Keratinocyte (primary cell): ENCODE measurements around the gene ALX4. TPM values are rescaled to one million over a fixed set of nuclear protein-coding genes. Genes with fewer than 3 reads are reported as not detected.

Experiments used
- DNase-seq: peaks from one replicate; pipeline ENCODE4 v3.0.0-alpha.2; 2011; ENCODE audit warnings: low read depth, missing footprints, low spot score
- FAIRE-seq: peaks from 2 replicates; lab custom pipeline; 2011; peaks lifted over from hg19 to GRCh38; lab: Jason Lieb, UNC
- H2AFZ ChIP-seq: 2 replicates; pipeline ENCODE4 v1.6.0; 2012; ENCODE audit warnings: low read length, control low read depth, inconsistent platforms; ENCODE audit not compliant: control insufficient read depth
- H3K27ac ChIP-seq: 2 replicates; pipeline ENCODE4 v1.5.1; 2011; ENCODE audit warnings: low read length; ENCODE audit not compliant: control insufficient read depth, insufficient read depth
- H3K27me3 ChIP-seq: 3 replicates; pipeline ENCODE4 v1.6.0; 2011; ENCODE audit warnings: low read length; ENCODE audit not compliant: control insufficient read depth, insufficient read depth; ENCODE audit errors: extremely low read depth
- H3K36me3 ChIP-seq, 2 experiments: 2 replicates in 1 of 2; 3 replicates in 1 of 2; pipeline ENCODE4 v1.5.1; 2011; ENCODE audit warnings: low read length in 2 of 2, mild to moderate bottlenecking in 1 of 2; ENCODE audit not compliant: control insufficient read depth in 2 of 2, insufficient read depth in 2 of 2; ENCODE audit errors: extremely low read depth in 1 of 2
- H3K4me1 ChIP-seq: 3 replicates; pipeline ENCODE4 v1.5.1; 2011; ENCODE audit warnings: low read length; ENCODE audit not compliant: control insufficient read depth, insufficient read depth; ENCODE audit errors: extremely low read depth
- H3K4me2 ChIP-seq: 3 replicates; pipeline ENCODE4 v1.6.0; 2011; ENCODE audit warnings: low read depth, low read length; ENCODE audit not compliant: control insufficient read depth, insufficient read depth; ENCODE audit errors: extremely low read depth
- H3K4me3 ChIP-seq, 3 experiments: fragments of 200-600 bp in 1 of 3; sonication (generic) in 1 of 3; 2 replicates in 2 of 3; 3 replicates in 1 of 3; pipeline ENCODE4 v1.5.1; 2011 to 2016; ENCODE audit warnings: low read length in 3 of 3, mild to moderate bottlenecking in 3 of 3, control low read depth in 2 of 3, inconsistent platforms in 1 of 3, low read depth in 1 of 3, mixed read lengths in 1 of 3, mixed run types in 1 of 3, moderate library complexity in 1 of 3; ENCODE audit not compliant: control insufficient read depth in 2 of 3, insufficient read depth in 2 of 3; ENCODE audit errors: extremely low read depth in 1 of 3
- H3K79me2 ChIP-seq: 2 replicates; pipeline ENCODE4 v1.6.0; 2012; ENCODE audit warnings: low read length; ENCODE audit not compliant: control insufficient read depth, insufficient read depth
- H3K9ac ChIP-seq: 3 replicates; pipeline ENCODE4 v1.6.0; 2011; ENCODE audit warnings: low read length; ENCODE audit not compliant: control insufficient read depth, insufficient read depth; ENCODE audit errors: extremely low read depth
- H3K9me1 ChIP-seq: 3 replicates; pipeline ENCODE4 v1.6.0; 2011; ENCODE audit warnings: low read length; ENCODE audit not compliant: control insufficient read depth, insufficient read depth; ENCODE audit errors: extremely low read depth
- H3K9me3 ChIP-seq: 2 replicates; pipeline ENCODE4 v1.5.1; 2012; ENCODE audit warnings: low read depth, low read length; ENCODE audit not compliant: control insufficient read depth
- H4K20me1 ChIP-seq: 3 replicates; pipeline ENCODE4 v1.6.0; 2011; ENCODE audit warnings: low read length; ENCODE audit not compliant: control insufficient read depth, insufficient read depth; ENCODE audit errors: extremely low read depth
- EZH2 ChIP-seq: IDR thresholded peaks from one replicate; pipeline ENCODE4 v1.6.1; 2012; ENCODE audit warnings: inconsistent platforms, mild to moderate bottlenecking, low read length, moderate library complexity
- dilution Hi-C: fragments of 300-500 bp; cut with MboI; formaldehyde crosslinking; loops from one replicate; pipeline ENCODE4 v1.7.0; 2020; ENCODE audit warnings: low sequenced_read_pairs; ENCODE audit not compliant: extremely low pct_ligation_motif_present
- polyA plus RNA-seq, 5 experiments: library from polyadenylated mRNA; depleted of rRNA in 3 of 5; stranded (reverse) in 3 of 5; stranded (forward) in 1 of 5; unstranded in 1 of 5; fragments of >200 nt; gene quantifications; 1 replicate in 1 of 5; 2 replicates in 3 of 5; 3 replicates in 1 of 5; pipeline versions ENCODE4 v1.2.1 to v1.2.3, GENCODE V29; 2011 to 2012; ENCODE audit warnings: missing spikeins in 2 of 5, low read depth in 1 of 5, low replicate concordance in 1 of 5
- TF ChIP-seq, protein P1 (sequence below), 3 experiments: IDR thresholded peaks in 1 of 3; conservative IDR thresholded peaks in 1 of 3; optimal IDR thresholded peaks in 1 of 3; 2 replicates in 2 of 3; 3 replicates in 1 of 3; pipeline versions ENCODE3 to v1.5.1; 2011; ENCODE audit warnings: low read length in 3 of 3, mild to moderate bottlenecking in 3 of 3, moderate library complexity in 2 of 3, control low read depth in 1 of 3, inconsistent platforms in 1 of 3; ENCODE audit not compliant: insufficient read depth in 2 of 3; ENCODE audit errors: extremely low read depth in 1 of 3

Gene ALX4
- polyA plus RNA-seq, 1 donor (not counting 4 experiments of a cell fraction or from before 2014, with no cell fraction given) = not detected

DNA sequence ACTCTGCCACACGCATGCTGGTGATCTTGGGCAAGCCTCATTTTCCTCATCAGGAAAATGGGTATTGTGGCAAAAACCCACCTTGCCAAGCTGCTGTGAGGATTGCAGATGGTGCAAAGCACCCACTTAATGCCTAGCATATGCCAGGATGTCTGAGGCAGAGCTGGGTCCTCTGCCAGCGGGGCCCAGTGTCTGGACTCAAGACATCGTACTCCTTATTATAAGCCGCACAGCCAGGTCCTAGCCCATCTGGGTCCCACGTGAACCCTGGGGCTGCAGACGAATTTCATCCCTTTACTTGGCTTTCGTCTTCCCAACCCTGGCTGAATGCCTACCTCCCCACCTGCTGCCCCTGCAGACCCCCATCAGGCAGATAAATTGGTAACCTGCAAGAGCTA is 34.5 kb upstream of the ALX4 start:
- TF ChIP-seq, protein P1, sequence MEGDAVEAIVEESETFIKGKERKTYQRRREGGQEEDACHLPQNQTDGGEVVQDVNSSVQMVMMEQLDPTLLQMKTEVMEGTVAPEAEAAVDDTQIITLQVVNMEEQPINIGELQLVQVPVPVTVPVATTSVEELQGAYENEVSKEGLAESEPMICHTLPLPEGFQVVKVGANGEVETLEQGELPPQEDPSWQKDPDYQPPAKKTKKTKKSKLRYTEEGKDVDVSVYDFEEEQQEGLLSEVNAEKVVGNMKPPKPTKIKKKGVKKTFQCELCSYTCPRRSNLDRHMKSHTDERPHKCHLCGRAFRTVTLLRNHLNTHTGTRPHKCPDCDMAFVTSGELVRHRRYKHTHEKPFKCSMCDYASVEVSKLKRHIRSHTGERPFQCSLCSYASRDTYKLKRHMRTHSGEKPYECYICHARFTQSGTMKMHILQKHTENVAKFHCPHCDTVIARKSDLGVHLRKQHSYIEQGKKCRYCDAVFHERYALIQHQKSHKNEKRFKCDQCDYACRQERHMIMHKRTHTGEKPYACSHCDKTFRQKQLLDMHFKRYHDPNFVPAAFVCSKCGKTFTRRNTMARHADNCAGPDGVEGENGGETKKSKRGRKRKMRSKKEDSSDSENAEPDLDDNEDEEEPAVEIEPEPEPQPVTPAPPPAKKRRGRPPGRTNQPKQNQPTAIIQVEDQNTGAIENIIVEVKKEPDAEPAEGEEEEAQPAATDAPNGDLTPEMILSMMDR (optimal IDR thresholded peaks at IDR 0.05 in 1 of 3, IDR thresholded peaks at IDR 0.05 in 1 of 3, conservative IDR thresholded peaks at IDR 0.05 in 1 of 3; ENCODE audit: extremely low read depth in 1 of 3, insufficient read depth in 2 of 3, low read length in 3 of 3) = no peak
- no peak for TF ChIP-seq EZH2
- peaks cover 25% of the 10 kb centered on the region for H3K27me3 ChIP-seq
- no peaks in the 10 kb centered on the region for H3K79me2 ChIP-seq
- no peaks in the 10 kb centered on the region for H3K36me3 ChIP-seq
- H3K4me1 ChIP-seq = no peaks in the 10 kb centered on the region
- H4K20me1 ChIP-seq = no peaks in the 10 kb centered on the region
- DNase-seq (no peak), FAIRE-seq (no peak)
- H3K9ac ChIP-seq = no peak overlapping the region
- H3K4me2 ChIP-seq = no peak overlapping the region
- H3K9me3 ChIP-seq = no peaks in the 10 kb centered on the region
- H3K4me3 ChIP-seq = no peak overlapping the region
- no peak overlapping the region for H2AFZ ChIP-seq
- no peaks in the 10 kb centered on the region for H3K9me1 ChIP-seq
- dilution Hi-C loops = no loop called here
- no peak overlapping the region for H3K27ac ChIP-seq

DNA sequence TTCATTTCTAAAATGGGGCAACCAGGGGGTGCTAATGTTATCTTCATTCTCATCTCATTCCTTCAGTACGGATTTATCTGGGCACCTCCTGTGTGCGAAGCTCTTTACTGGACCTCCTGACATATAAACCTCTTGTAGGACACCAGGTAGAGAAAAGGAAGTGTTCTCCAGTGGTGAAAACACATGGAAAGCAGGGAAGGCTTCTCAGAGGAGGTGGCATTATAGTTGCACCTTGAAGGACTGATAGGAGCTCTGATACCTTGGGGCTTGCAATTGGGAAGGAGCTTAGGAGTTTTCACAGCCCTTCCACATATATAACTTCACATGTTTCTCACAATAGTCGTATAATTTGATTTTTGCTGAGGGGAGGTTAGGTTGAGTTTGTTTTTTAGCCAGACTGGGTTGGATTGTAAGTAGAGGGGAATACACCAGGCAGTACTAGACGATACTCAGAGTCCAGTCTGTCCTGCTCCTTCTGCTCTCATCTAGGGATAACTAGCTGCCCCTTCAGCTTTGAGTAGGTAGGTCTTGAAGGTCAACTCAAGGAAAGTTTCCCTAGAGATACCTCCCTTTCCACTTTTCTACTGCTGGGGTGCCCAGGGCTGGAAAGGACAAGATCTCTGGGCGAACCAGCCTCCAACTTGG is 34.0 kb upstream of the ALX4 start:
- Histone ChIP-seq H3K27ac (no peak overlapping the region), H3K9me3 (no peaks in the 10 kb centered on the region), H4K20me1 (no peaks in the 10 kb centered on the region), H3K27me3 (peaks cover 26% of the 10 kb centered on the region), H3K9ac (no peak overlapping the region), H3K4me2 (no peak overlapping the region), H3K4me1 (no peaks in the 10 kb centered on the region), H3K9me1 (no peaks in the 10 kb centered on the region), H3K36me3 (no peaks in the 10 kb centered on the region), H3K4me3 (no peak overlapping the region), H2AFZ (no peak overlapping the region), H3K79me2 (no peaks in the 10 kb centered on the region)
- DNase-seq = no peak
- dilution Hi-C loops = no loop called here
- TF ChIP-seq, protein P1 (optimal IDR thresholded peaks at IDR 0.05 in 1 of 3, IDR thresholded peaks at IDR 0.05 in 1 of 3, conservative IDR thresholded peaks at IDR 0.05 in 1 of 3; ENCODE audit: extremely low read depth in 1 of 3, insufficient read depth in 2 of 3, low read length in 3 of 3) = no peak
- TF ChIP-seq EZH2 = no peak
- FAIRE-seq = no peak
